Tibial nerve (tissue), 4 donors: ENCODE measurements around the gene C9orf72. TPM values are rescaled to one million over a fixed set of nuclear protein-coding genes. Genes with fewer than 3 reads are reported as not detected.

Experiments
- total RNA-seq, 4 donors: library from RNA; depleted of rRNA; stranded (reverse); fragments of >200 nt; gene quantifications; one replicate each; pipeline ENCODE4 v1.1.0, GENCODE V29; 2016

C9orf72 gene
- total RNA-seq, 4 donors from 2014 or later, result 19.0 to 23.8 (median 20.7) TPM

Other genes with a start within 250 kb of the C9orf72 start
- gene IFNK, start 49.2 kb downstream of the C9orf72 start, total RNA-seq, result not detected
- gene MOB3B, start 43.7 kb downstream of the C9orf72 start, total RNA-seq, result 10 to 100 TPM; 16.2 to 23.7 (median 19.7) TPM